IgD-negative memory B cell (primary cell): ENCODE results near the gene NACAD. TPM values are rescaled to one million over a fixed set of nuclear protein-coding genes. Genes with fewer than 3 reads are reported as not detected.

ENCODE experiments used
- H3K27ac Mint-ChIP-seq, 3 donors: one replicate each; pipeline ENCODE4 v1.8.0; 2020 to 2022; ENCODE audit warnings: mild to moderate bottlenecking in 3 of 3, mixed read lengths in 3 of 3, moderate library complexity in 1 of 3
- H3K27me3 Mint-ChIP-seq: one replicate; pipeline ENCODE4 v1.8.0; 2021; ENCODE audit warnings: mixed read lengths
- H3K36me3 Mint-ChIP-seq: one replicate; pipeline ENCODE4 v1.8.0; 2020; ENCODE audit warnings: mild to moderate bottlenecking, mixed read lengths
- H3K4me1 Mint-ChIP-seq, 3 donors: one replicate each; pipeline ENCODE4 v1.8.0; 2020 to 2022; ENCODE audit warnings: mixed read lengths in 3 of 3, mild to moderate bottlenecking in 1 of 3
- H3K4me3 Mint-ChIP-seq, 4 donors: one replicate each; pipeline ENCODE4 v1.8.0; 2020 to 2022; ENCODE audit warnings: mild to moderate bottlenecking in 4 of 4, mixed read lengths in 4 of 4, moderate library complexity in 3 of 4
- H3K9me3 Mint-ChIP-seq, 3 donors: one replicate each; pipeline ENCODE4 v1.8.0; 2020 to 2021; ENCODE audit warnings: mixed read lengths in 3 of 3, mild to moderate bottlenecking in 1 of 3
- polyA plus RNA-seq: library from polyadenylated mRNA; unstranded; fragments of 300-500 nt; fragmentation: Illumina TruSeq; gene quantifications from one replicate; pipeline ENCODE4 v1.2.3, GENCODE V29; 2021

The NACAD gene
- polyA plus RNA-seq, 1 donor from 2014 or later = not detected

- Mint-ChIP-seq H3K27me3 (peaks cover 22% of the 10 kb centered on the region), H3K27ac (no peak overlapping the region), H3K4me1 (peaks cover 3 to 9% (median 4%) of the 10 kb centered on the region in 3 donors), H3K4me3 (peak overlapping the region in 2 of 4 donors; percentile 44 to 78), H3K36me3 (no peaks in the 10 kb centered on the region), H3K9me3 (peaks cover 0 to 5% (median 0%) of the 10 kb centered on the region in 3 donors)
These were observed 545 bp downstream of the NACAD start for GRCh38 chr7:45088146-45088701.

GRCh38 chr7:45087301-45088145 lies 1.2 kb downstream of the NACAD start:
- H3K36me3 Mint-ChIP-seq = no peaks in the 10 kb centered on the region
- peaks cover 22% of the 10 kb centered on the region for H3K27me3 Mint-ChIP-seq
- peaks cover 0 to under 1% (median 0%) of the 10 kb centered on the region in 3 donors for H3K9me3 Mint-ChIP-seq
- H3K4me1 Mint-ChIP-seq = peaks cover 3 to 9% (median 4%) of the 10 kb centered on the region in 3 donors
- no peak overlapping the region for H3K27ac Mint-ChIP-seq
- H3K4me3 Mint-ChIP-seq = peak overlapping the region in 3 of 4 donors; percentile 44 to 78 (median 46)

GRCh38 chr7:45086331-45087065 lies 2.3 kb downstream of the NACAD start:
- H3K4me1 Mint-ChIP-seq = peaks cover 3 to 9% (median 4%) of the 10 kb centered on the region in 3 donors
- peak overlapping the region in 1 of 3 donors; percentile 71 for H3K27ac Mint-ChIP-seq
- peaks cover 22% of the 10 kb centered on the region for H3K27me3 Mint-ChIP-seq
- H3K4me3 Mint-ChIP-seq = no peak overlapping the region
- H3K9me3 Mint-ChIP-seq = no peaks in the 10 kb centered on the region
- no peaks in the 10 kb centered on the region for H3K36me3 Mint-ChIP-seq

GRCh38 chr7:45085619-45086200 lies 3.1 kb downstream of the NACAD start:
- H3K27me3 Mint-ChIP-seq = peaks cover 22% of the 10 kb centered on the region
- H3K36me3 Mint-ChIP-seq = no peaks in the 10 kb centered on the region
- no peak overlapping the region for H3K4me3 Mint-ChIP-seq
- peak overlapping the region in 2 of 3 donors; percentile 71 for H3K27ac Mint-ChIP-seq
- peaks cover 3 to 9% (median 4%) of the 10 kb centered on the region in 3 donors for H3K4me1 Mint-ChIP-seq
- H3K9me3 Mint-ChIP-seq = no peaks in the 10 kb centered on the region

GRCh38 chr7:45084901-45085618 lies 3.7 kb downstream of the NACAD start:
- no peak overlapping the region for H3K27ac Mint-ChIP-seq
- H3K4me1 Mint-ChIP-seq = peaks cover 3 to 9% (median 4%) of the 10 kb centered on the region in 3 donors
- no peaks in the 10 kb centered on the region for H3K9me3 Mint-ChIP-seq
- peaks cover 19% of the 10 kb centered on the region for H3K27me3 Mint-ChIP-seq
- H3K36me3 Mint-ChIP-seq = no peaks in the 10 kb centered on the region
- no peak overlapping the region for H3K4me3 Mint-ChIP-seq

GRCh38 chr7:45084336-45084735 lies 4.4 kb downstream of the NACAD start:
- Mint-ChIP-seq H3K4me1 (peaks cover under 1 to 2% (median under 1%) of the 10 kb centered on the region in 3 donors), H3K36me3 (no peaks in the 10 kb centered on the region), H3K4me3 (peak overlapping the region in 1 of 4 donors; percentile 12), H3K27ac (no peak overlapping the region), H3K9me3 (no peaks in the 10 kb centered on the region), H3K27me3 (peaks cover 13% of the 10 kb centered on the region)

GRCh38 chr7:45082831-45083331 lies 5.9 kb downstream of the NACAD start:
- peak overlapping the region in 1 of 3 donors; percentile 35 for H3K27ac Mint-ChIP-seq
- no peaks in the 10 kb centered on the region for H3K9me3 Mint-ChIP-seq
- H3K27me3 Mint-ChIP-seq = peaks cover 4% of the 10 kb centered on the region
- no peak overlapping the region for H3K4me3 Mint-ChIP-seq
- no peaks in the 10 kb centered on the region for H3K36me3 Mint-ChIP-seq
- peaks cover 0 to 3% (median 0%) of the 10 kb centered on the region in 3 donors for H3K4me1 Mint-ChIP-seq

- Mint-ChIP-seq H3K4me3 (no peak overlapping the region), H3K27me3 (peaks cover 4% of the 10 kb centered on the region), H3K27ac (no peak overlapping the region), H3K9me3 (no peaks in the 10 kb centered on the region), H3K4me1 (peaks cover 0 to 3% (median 0%) of the 10 kb centered on the region in 3 donors), H3K36me3 (no peaks in the 10 kb centered on the region)
These were observed 6.5 kb downstream of the NACAD start for GRCh38 chr7:45082031-45082830.

- no peaks in the 10 kb centered on the region for H3K9me3 Mint-ChIP-seq
- H3K4me3 Mint-ChIP-seq = no peak overlapping the region
- no peak overlapping the region for H3K27ac Mint-ChIP-seq
- no peaks in the 10 kb centered on the region for H3K27me3 Mint-ChIP-seq
- no peaks in the 10 kb centered on the region for H3K36me3 Mint-ChIP-seq
- peaks cover 0 to 3% (median 0%) of the 10 kb centered on the region in 3 donors for H3K4me1 Mint-ChIP-seq
These were observed 7.1 kb downstream of the NACAD start for GRCh38 chr7:45081670-45081974.

- H3K36me3 Mint-ChIP-seq = no peaks in the 10 kb centered on the region
- no peaks in the 10 kb centered on the region for H3K9me3 Mint-ChIP-seq
- H3K4me3 Mint-ChIP-seq = no peak overlapping the region
- H3K4me1 Mint-ChIP-seq = peaks cover 0 to 3% (median 0%) of the 10 kb centered on the region in 3 donors
- H3K27me3 Mint-ChIP-seq = no peaks in the 10 kb centered on the region
- peak overlapping the region in 2 of 3 donors; percentile 16 to 47 for H3K27ac Mint-ChIP-seq
These were observed 7.7 kb downstream of the NACAD start for GRCh38 chr7:45080958-45081669.

GRCh38 chr7:45080265-45080957 lies 8.4 kb downstream of the NACAD start:
- peak overlapping the region in 1 of 4 donors; percentile 17 for H3K4me3 Mint-ChIP-seq
- no peaks in the 10 kb centered on the region for H3K27me3 Mint-ChIP-seq
- peaks cover 0 to 3% (median 0%) of the 10 kb centered on the region in 3 donors for H3K4me1 Mint-ChIP-seq
- no peaks in the 10 kb centered on the region for H3K9me3 Mint-ChIP-seq
- H3K27ac Mint-ChIP-seq = peak overlapping the region in 1 of 3 donors; percentile 84
- H3K36me3 Mint-ChIP-seq = no peaks in the 10 kb centered on the region

- Mint-ChIP-seq H3K9me3 (no peaks in the 10 kb centered on the region), H3K27ac (peak overlapping the region in 1 of 3 donors; percentile 86), H3K27me3 (no peaks in the 10 kb centered on the region), H3K36me3 (no peaks in the 10 kb centered on the region), H3K4me1 (peaks cover 0 to 3% (median 0%) of the 10 kb centered on the region in 3 donors), H3K4me3 (no peak overlapping the region)
These were observed 10.6 kb downstream of the NACAD start for GRCh38 chr7:45078125-45078681.
